Glutamatergic neuron (in vitro differentiated cells): ENCODE data around the gene BAIAP2L2. TPM values are rescaled to one million over a fixed set of nuclear protein-coding genes. Genes with fewer than 3 reads are reported as not detected.

Experiments used
- DNase-seq: peaks from one replicate; pipeline ENCODE4 v3.0.0; 2022
- H3K27ac Mint-ChIP-seq: one replicate; pipeline ENCODE4 v1.8.0; 2020; ENCODE audit warnings: mild to moderate bottlenecking, mixed read lengths, inconsistent platforms; ENCODE audit not compliant: unreplicated experiment
- H3K27me3 Mint-ChIP-seq: one replicate; pipeline ENCODE4 v1.8.0; 2020; ENCODE audit warnings: mild to moderate bottlenecking, moderate library complexity, mixed read lengths, inconsistent platforms; ENCODE audit not compliant: unreplicated experiment
- H3K36me3 Mint-ChIP-seq: one replicate; pipeline ENCODE4 v1.8.0; 2020; ENCODE audit warnings: mild to moderate bottlenecking, mixed read lengths, inconsistent platforms; ENCODE audit not compliant: unreplicated experiment
- H3K4me1 Mint-ChIP-seq: one replicate; pipeline ENCODE4 v1.8.0; 2020; ENCODE audit warnings: mild to moderate bottlenecking, low read depth, mixed read lengths, inconsistent platforms; ENCODE audit not compliant: unreplicated experiment
- H3K4me3 Mint-ChIP-seq: one replicate; pipeline ENCODE4 v1.8.0; 2020; ENCODE audit warnings: mild to moderate bottlenecking, mixed read lengths, inconsistent platforms; ENCODE audit not compliant: unreplicated experiment
- H3K9me3 Mint-ChIP-seq: one replicate; pipeline ENCODE4 v1.8.0; 2020; ENCODE audit warnings: mild to moderate bottlenecking, moderate library complexity, mixed read lengths, inconsistent platforms; ENCODE audit not compliant: unreplicated experiment
- CTCF ChIP-seq: fragments of 200-600 bp; sonication (generic); IDR thresholded peaks from one replicate; pipeline ENCODE4 v1.5.0; 2021; ENCODE audit not compliant: partially characterized antibody, unreplicated experiment
- total RNA-seq: library from RNA; stranded (reverse); fragmentation: NEBNext Ultra II Directional; extraction: Animal tissue kit (Norgen Biotek cat#: 25700); gene quantifications from one replicate; pipeline ENCODE4 v1.2.1, GENCODE V29; 2021; ENCODE audit not compliant: unreplicated experiment

The BAIAP2L2 gene
- total RNA-seq, 1 donor from 2014 or later, result 28.6 TPM

GRCh38 chr22:38085501-38085900, 25.0 kb downstream of the BAIAP2L2 start:
- H3K27ac Mint-ChIP-seq, result no peak overlapping the region
- TF ChIP-seq CTCF, result no peak
- peaks cover 9% of the 10 kb centered on the region for H3K9me3 Mint-ChIP-seq
- H3K4me1 Mint-ChIP-seq, result peaks cover 6% of the 10 kb centered on the region
- no peak for DNase-seq
- H3K36me3 Mint-ChIP-seq, result no peaks in the 10 kb centered on the region
- H3K27me3 Mint-ChIP-seq, result peaks cover 5% of the 10 kb centered on the region
- H3K4me3 Mint-ChIP-seq, result no peak overlapping the region

GRCh38 chr22:38085056-38085455, 25.4 kb downstream of the BAIAP2L2 start:
- H3K9me3 Mint-ChIP-seq, result peaks cover 7% of the 10 kb centered on the region
- H3K4me1 Mint-ChIP-seq, result peaks cover 4% of the 10 kb centered on the region
- no peak for TF ChIP-seq CTCF
- no peak overlapping the region for H3K27ac Mint-ChIP-seq
- peaks cover 2% of the 10 kb centered on the region for H3K27me3 Mint-ChIP-seq
- H3K36me3 Mint-ChIP-seq, result no peaks in the 10 kb centered on the region
- no peak for DNase-seq
- no peak overlapping the region for H3K4me3 Mint-ChIP-seq

GRCh38 chr22:38083931-38084631, 26.4 kb downstream of the BAIAP2L2 start, which contains the start of gene SLC16A8:
TSS of gene SLC16A8 (minus strand) at chr22:38084184. CDS start at chr22:38082873, 1,311 bp downstream.
- TF ChIP-seq CTCF, result no peak
- Mint-ChIP-seq H3K4me3 (no peak within 1 kb of the TSS), H3K9me3 (peaks cover 9% of the 10 kb centered on the region), H3K36me3 (no peaks in the 10 kb centered on the region), H3K27ac (no peak within 1 kb of the TSS), H3K4me1 (peaks cover 2% of the 10 kb centered on the region), H3K27me3 (no peaks in the 10 kb centered on the region)
- DNase-seq, result no peak

- Mint-ChIP-seq H3K4me1 (peaks cover 1% of the 10 kb centered on the region), H3K27me3 (peaks cover 1% of the 10 kb centered on the region), H3K27ac (no peak overlapping the region), H3K9me3 (peaks cover 9% of the 10 kb centered on the region), H3K36me3 (no peaks in the 10 kb centered on the region), H3K4me3 (no peak overlapping the region)
- DNase-seq, result no peak
- no peak for TF ChIP-seq CTCF
Observed at GRCh38 chr22:38082986-38083710, 27.3 kb downstream of the BAIAP2L2 start.
